COLO668 (cell line): ENCODE measurements around the gene HPCAL1.

Source experiments
- DNase-seq: peaks from one replicate; lab custom pipeline; 2025; ENCODE audit not compliant: unreplicated experiment; lab: John Stamatoyannopoulos, UW

The HPCAL1 gene

GRCh38 chr2:10301941-10302478 lies 694 bp upstream of the HPCAL1 start:
- peak; percentile 27 for DNase-seq

GRCh38 chr2:10303181-10303693 lies 533 bp downstream of the HPCAL1 start:
- no peak for DNase-seq

- peak; percentile 48 for DNase-seq
These were observed 1.1 kb downstream of the HPCAL1 start for GRCh38 chr2:10303694-10304378.

GRCh38 chr2:10304458-10305253 lies 2.0 kb downstream of the HPCAL1 start:
- DNase-seq = no peak

- DNase-seq = no peak
These were observed 2.5 kb downstream of the HPCAL1 start for GRCh38 chr2:10305254-10305635.

GRCh38 chr2:10305715-10306114 lies 3.0 kb downstream of the HPCAL1 start:
- peak; percentile 21 for DNase-seq

GRCh38 chr2:10306901-10307463 lies 4.3 kb downstream of the HPCAL1 start:
- DNase-seq = no peak

- DNase-seq = no peak
These were observed 5.0 kb downstream of the HPCAL1 start for GRCh38 chr2:10307561-10308156.

GRCh38 chr2:10308866-10309265 lies 6.2 kb downstream of the HPCAL1 start:
- DNase-seq = no peak

- no peak for DNase-seq
These were observed 6.6 kb downstream of the HPCAL1 start for GRCh38 chr2:10309286-10309685.

GRCh38 chr2:10310309-10310888 lies 7.7 kb downstream of the HPCAL1 start:
- no peak for DNase-seq

GRCh38 chr2:10311736-10312135 lies 9.0 kb downstream of the HPCAL1 start:
- DNase-seq = no peak

GRCh38 chr2:10312437-10312957 lies 9.8 kb downstream of the HPCAL1 start:
- no peak for DNase-seq

GRCh38 chr2:10316336-10316735 lies 13.6 kb downstream of the HPCAL1 start:
- DNase-seq = no peak

GRCh38 chr2:10316860-10317259 lies 14.2 kb downstream of the HPCAL1 start:
- no peak for DNase-seq

- DNase-seq = no peak
These were observed 14.9 kb downstream of the HPCAL1 start for GRCh38 chr2:10317646-10318045.

GRCh38 chr2:10318345-10318744 lies 15.6 kb downstream of the HPCAL1 start:
- DNase-seq = no peak

GRCh38 chr2:10319892-10320574 lies 17.3 kb downstream of the HPCAL1 start:
- no peak for DNase-seq

- no peak for DNase-seq
These were observed 17.8 kb downstream of the HPCAL1 start for GRCh38 chr2:10320575-10320931.

GRCh38 chr2:10320933-10321332 lies 18.2 kb downstream of the HPCAL1 start:
- no peak for DNase-seq
